ENCODE measurements around the gene SCN2B. TPM values are rescaled to one million over a fixed set of nuclear protein-coding genes. Genes with fewer than 3 reads are reported as not detected.

SCN2B gene
- total RNA-seq, 1 donor from 2014 or later, result 2.8 TPM

- H3K36me3 Mint-ChIP-seq, result no peaks in the 10 kb centered on the region
- DNase-seq (ENCODE audit: extremely low spot score, unreplicated experiment), result no peak
- TF ChIP-seq CTCF (conservative IDR thresholded peaks at IDR 0.05), result no peak
- H3K4me1 Mint-ChIP-seq (ENCODE audit: unreplicated experiment), result peaks cover 4% of the 10 kb centered on the region
- H3K4me3 Mint-ChIP-seq, result no peak overlapping the region
- no peaks in the 10 kb centered on the region for H3K27me3 Mint-ChIP-seq
- no peaks in the 10 kb centered on the region for H3K9me3 Mint-ChIP-seq
- H3K27ac Mint-ChIP-seq, result no peak overlapping the region
Observed at GRCh38 chr11:118114266-118114665, 62.2 kb downstream of the SCN2B start.

DNA sequence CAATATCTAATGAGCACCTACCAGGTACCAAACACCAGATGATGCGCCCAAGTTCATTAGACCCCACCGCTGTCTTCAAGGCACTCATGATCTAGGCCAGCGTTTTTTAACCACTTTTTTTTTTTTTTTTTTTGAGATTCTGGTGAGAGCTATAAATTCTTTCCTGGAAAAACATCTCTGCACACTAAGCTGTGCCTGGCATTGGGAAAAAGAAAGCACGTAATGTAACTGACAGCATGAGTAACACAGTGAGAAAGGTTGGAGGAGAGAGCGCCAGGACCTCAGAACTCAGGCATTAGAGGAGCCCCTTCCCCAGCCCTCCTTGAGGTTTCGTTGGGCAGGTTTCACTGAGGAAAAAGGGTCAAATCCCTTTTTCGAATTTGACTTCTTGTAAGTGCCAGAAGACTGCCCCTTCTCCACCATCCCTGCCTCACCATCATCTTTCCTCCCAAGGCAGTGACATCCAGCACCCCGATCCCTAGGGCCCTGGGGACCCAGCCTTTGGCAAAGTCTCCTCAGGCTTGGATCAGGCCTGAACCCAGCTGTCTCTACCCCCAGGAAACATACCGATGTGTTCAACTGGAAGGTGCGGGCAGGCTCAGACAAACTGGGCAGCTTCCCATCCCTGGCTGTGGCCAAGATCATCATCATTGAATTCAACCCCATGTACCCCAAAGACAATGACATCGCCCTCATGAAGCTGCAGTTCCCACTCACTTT lies 63.6 kb downstream of the SCN2B start:
- no peak overlapping the region for H3K27ac Mint-ChIP-seq
- no peak for DNase-seq (ENCODE audit: extremely low spot score, unreplicated experiment)
- peaks cover 4% of the 10 kb centered on the region for H3K4me1 Mint-ChIP-seq (ENCODE audit: unreplicated experiment)
- no peaks in the 10 kb centered on the region for H3K27me3 Mint-ChIP-seq
- H3K9me3 Mint-ChIP-seq, result no peaks in the 10 kb centered on the region
- H3K4me3 Mint-ChIP-seq, result no peak overlapping the region
- no peak for TF ChIP-seq CTCF (conservative IDR thresholded peaks at IDR 0.05)
- no peaks in the 10 kb centered on the region for H3K36me3 Mint-ChIP-seq

Other genes with a start within 250 kb of the SCN2B start
- 6.9 and 22.7 TPM in 2 replicates for gene TMPRSS13, start 247.2 kb downstream of the SCN2B start, total RNA-seq (ENCODE audit: low replicate concordance)
- 0.48 and 0.62 TPM in 2 replicates for gene IL10RA, start 190.2 kb downstream of the SCN2B start, total RNA-seq (ENCODE audit: low replicate concordance)
- gene TMPRSS4, start 99.6 kb downstream of the SCN2B start, total RNA-seq (ENCODE audit: low replicate concordance), result 33.8 and 169 TPM in 2 replicates
- 0.17 TPM in 1 of 2 replicates, not detected in the other for gene SMIM35, start 89.7 kb downstream of the SCN2B start, total RNA-seq (ENCODE audit: low replicate concordance)
- gene SCN4B, start 23.8 kb downstream of the SCN2B start, total RNA-seq (ENCODE audit: low replicate concordance), result 0.36 and 2.0 TPM in 2 replicates
- gene JAML, start 48.4 kb upstream of the SCN2B start, total RNA-seq (ENCODE audit: low replicate concordance), result 0.19 and 0.57 TPM in 2 replicates
- 10.2 and 32.1 TPM in 2 replicates for gene MPZL3, start 75.7 kb upstream of the SCN2B start, total RNA-seq (ENCODE audit: low replicate concordance)
- gene MPZL2, start 87.7 kb upstream of the SCN2B start, total RNA-seq (ENCODE audit: low replicate concordance), result 32.7 and 113 TPM in 2 replicates
- not detected in 2 replicates for gene CD3E, start 128.1 kb upstream of the SCN2B start, total RNA-seq (ENCODE audit: low replicate concordance)
- gene CD3D, start 166.1 kb upstream of the SCN2B start, total RNA-seq (ENCODE audit: low replicate concordance), result not detected in 2 replicates
- gene CD3G, start 167.7 kb upstream of the SCN2B start, total RNA-seq (ENCODE audit: low replicate concordance), result 0.21 TPM in 1 of 2 replicates, not detected in the other
- 42.5 and 43.6 TPM in 2 replicates for gene UBE4A, start 183.0 kb upstream of the SCN2B start, total RNA-seq (ENCODE audit: low replicate concordance)
- gene ATP5MG, start 225.0 kb upstream of the SCN2B start, total RNA-seq (ENCODE audit: low replicate concordance), result 207 and 263 TPM in 2 replicates

Data from type B pancreatic cell (in vitro differentiated cells).